ENCODE results near the gene HOXA13.

Gene HOXA13

GRCh38 chr7:27205325-27206280 lies 5.7 kb upstream of the HOXA13 start:
- H3K4me1 ChIP-seq (ENCODE audit: control insufficient read depth, insufficient read depth, low read length), result peaks cover 2% of the 10 kb centered on the region
- no peaks in the 10 kb centered on the region for H3K9me3 ChIP-seq (ENCODE audit: control insufficient read depth, low read length)
- no peak overlapping the region for H3K4me3 ChIP-seq (ENCODE audit: insufficient read depth, low read depth, low read length)
- no peak overlapping the region for H3K27ac ChIP-seq (ENCODE audit: insufficient read depth, low read depth, low read length, poor library complexity, severe bottlenecking)
- H3K36me3 ChIP-seq (ENCODE audit: control insufficient read depth, insufficient read depth, low read length), result no peaks in the 10 kb centered on the region
- H3K27me3 ChIP-seq (ENCODE audit: control insufficient read depth, insufficient read depth, low read length, poor library complexity, severe bottlenecking), result peaks cover 100% of the 10 kb centered on the region
- WGBS, 2 experiments, result 2 to 3% methylated on average over 52 of the region's 52 CpGs

- no peak overlapping the region for H3K4me3 ChIP-seq (ENCODE audit: insufficient read depth, low read depth, low read length)
- WGBS, 2 experiments, result 2% methylated on average over 41 of the region's 41 CpGs
- peaks cover 100% of the 10 kb centered on the region for H3K27me3 ChIP-seq (ENCODE audit: control insufficient read depth, insufficient read depth, low read length, poor library complexity, severe bottlenecking)
- H3K36me3 ChIP-seq (ENCODE audit: control insufficient read depth, insufficient read depth, low read length), result no peaks in the 10 kb centered on the region
- H3K9me3 ChIP-seq (ENCODE audit: control insufficient read depth, low read length), result no peaks in the 10 kb centered on the region
- H3K27ac ChIP-seq (ENCODE audit: insufficient read depth, low read depth, low read length, poor library complexity, severe bottlenecking), result no peak overlapping the region
- H3K4me1 ChIP-seq (ENCODE audit: control insufficient read depth, insufficient read depth, low read length), result peaks cover 2% of the 10 kb centered on the region
These were observed 5.0 kb upstream of the HOXA13 start for GRCh38 chr7:27204851-27205322.

- 14 to 21% methylated on average over 4 of the region's 4 CpGs for WGBS, 2 experiments
- peaks cover 99% of the 10 kb centered on the region for H3K27me3 ChIP-seq (ENCODE audit: control insufficient read depth, insufficient read depth, low read length, poor library complexity, severe bottlenecking)
These were observed 4.2 kb upstream of the HOXA13 start for GRCh38 chr7:27203964-27204594.

GRCh38 chr7:27203365-27203953 lies 3.6 kb upstream of the HOXA13 start:
- no peak overlapping the region for H3K4me3 ChIP-seq (ENCODE audit: insufficient read depth, low read depth, low read length)
- peaks cover 99% of the 10 kb centered on the region for H3K27me3 ChIP-seq (ENCODE audit: control insufficient read depth, insufficient read depth, low read length, poor library complexity, severe bottlenecking)
- H3K36me3 ChIP-seq (ENCODE audit: control insufficient read depth, insufficient read depth, low read length), result no peaks in the 10 kb centered on the region
- H3K9me3 ChIP-seq (ENCODE audit: control insufficient read depth, low read length), result no peaks in the 10 kb centered on the region
- 17 to 20% methylated on average over 10 of the region's 10 CpGs for whole genome bisulfite sequencing, 2 experiments
- peaks cover 2% of the 10 kb centered on the region for H3K4me1 ChIP-seq (ENCODE audit: control insufficient read depth, insufficient read depth, low read length)
- H3K27ac ChIP-seq (ENCODE audit: insufficient read depth, low read depth, low read length, poor library complexity, severe bottlenecking), result no peak overlapping the region

More at GRCh38 chr7:27203964-27204594, 4.2 kb upstream of the HOXA13 start:
- Histone ChIP-seq H3K36me3 (ENCODE audit: control insufficient read depth, insufficient read depth, low read length) (no peaks in the 10 kb centered on the region), H3K4me1 (ENCODE audit: control insufficient read depth, insufficient read depth, low read length) (peaks cover 2% of the 10 kb centered on the region), H3K4me3 (ENCODE audit: insufficient read depth, low read depth, low read length) (no peak overlapping the region), H3K27ac (ENCODE audit: insufficient read depth, low read depth, low read length, poor library complexity, severe bottlenecking) (no peak overlapping the region), H3K9me3 (ENCODE audit: control insufficient read depth, low read length) (no peaks in the 10 kb centered on the region)

GRCh38 chr7:27202862-27203134 lies 2.9 kb upstream of the HOXA13 start:
- Histone ChIP-seq H3K36me3 (ENCODE audit: control insufficient read depth, insufficient read depth, low read length) (no peaks in the 10 kb centered on the region), H3K4me1 (ENCODE audit: control insufficient read depth, insufficient read depth, low read length) (no peaks in the 10 kb centered on the region), H3K4me3 (ENCODE audit: insufficient read depth, low read depth, low read length) (no peak overlapping the region), H3K27me3 (ENCODE audit: control insufficient read depth, insufficient read depth, low read length, poor library complexity, severe bottlenecking) (peaks cover 99% of the 10 kb centered on the region), H3K9me3 (ENCODE audit: control insufficient read depth, low read length) (no peaks in the 10 kb centered on the region), H3K27ac (ENCODE audit: insufficient read depth, low read depth, low read length, poor library complexity, severe bottlenecking) (no peak overlapping the region)
- WGBS, 2 experiments, result 14 to 20% methylated on average over 3 of the region's 3 CpGs

- Histone ChIP-seq H3K9me3 (ENCODE audit: control insufficient read depth, low read length) (no peaks in the 10 kb centered on the region), H3K4me1 (ENCODE audit: control insufficient read depth, insufficient read depth, low read length) (no peaks in the 10 kb centered on the region), H3K27me3 (ENCODE audit: control insufficient read depth, insufficient read depth, low read length, poor library complexity, severe bottlenecking) (peaks cover 99% of the 10 kb centered on the region), H3K4me3 (ENCODE audit: insufficient read depth, low read depth, low read length) (no peak overlapping the region), H3K36me3 (ENCODE audit: control insufficient read depth, insufficient read depth, low read length) (no peaks in the 10 kb centered on the region), H3K27ac (ENCODE audit: insufficient read depth, low read depth, low read length, poor library complexity, severe bottlenecking) (no peak overlapping the region)
- 8 to 9% methylated on average over 30 of the region's 30 CpGs for WGBS, 2 experiments
These were observed 2.3 kb upstream of the HOXA13 start for GRCh38 chr7:27202018-27202861.

- no peaks in the 10 kb centered on the region for H3K9me3 ChIP-seq (ENCODE audit: control insufficient read depth, low read length)
- H3K4me1 ChIP-seq (ENCODE audit: control insufficient read depth, insufficient read depth, low read length), result no peaks in the 10 kb centered on the region
- no peak overlapping the region for H3K27ac ChIP-seq (ENCODE audit: insufficient read depth, low read depth, low read length, poor library complexity, severe bottlenecking)
- H3K4me3 ChIP-seq (ENCODE audit: insufficient read depth, low read depth, low read length), result no peak overlapping the region
- peaks cover 99% of the 10 kb centered on the region for H3K27me3 ChIP-seq (ENCODE audit: control insufficient read depth, insufficient read depth, low read length, poor library complexity, severe bottlenecking)
- 14 to 22% methylated on average over 4 of the region's 4 CpGs for WGBS, 2 experiments
- H3K36me3 ChIP-seq (ENCODE audit: control insufficient read depth, insufficient read depth, low read length), result no peaks in the 10 kb centered on the region
These were observed 1.7 kb upstream of the HOXA13 start for GRCh38 chr7:27201580-27202017.

- WGBS, 2 experiments, result 9 to 11% methylated on average over 14 of the region's 14 CpGs
- H3K27ac ChIP-seq (ENCODE audit: insufficient read depth, low read depth, low read length, poor library complexity, severe bottlenecking), result no peak overlapping the region
- no peak overlapping the region for H3K4me3 ChIP-seq (ENCODE audit: insufficient read depth, low read depth, low read length)
These were observed 1.1 kb upstream of the HOXA13 start for GRCh38 chr7:27200761-27201579.

More at GRCh38 chr7:27200761-27201579, 1.1 kb upstream of the HOXA13 start:
- H3K9me3 ChIP-seq (ENCODE audit: control insufficient read depth, low read length), result no peaks in the 10 kb centered on the region
- H3K4me1 ChIP-seq (ENCODE audit: control insufficient read depth, insufficient read depth, low read length), result no peaks in the 10 kb centered on the region
- peaks cover 99% of the 10 kb centered on the region for H3K27me3 ChIP-seq (ENCODE audit: control insufficient read depth, insufficient read depth, low read length, poor library complexity, severe bottlenecking)
- no peaks in the 10 kb centered on the region for H3K36me3 ChIP-seq (ENCODE audit: control insufficient read depth, insufficient read depth, low read length)

Data from ectodermal cell (in vitro differentiated cells).